ENCODE data around the gene COL8A1.
"Not testable (repeated sequence)": the region's sequence is repeated elsewhere in the genome, so short reads cannot be mapped to it uniquely, and the experiment has no call there.

COL8A1 gene

DNA sequence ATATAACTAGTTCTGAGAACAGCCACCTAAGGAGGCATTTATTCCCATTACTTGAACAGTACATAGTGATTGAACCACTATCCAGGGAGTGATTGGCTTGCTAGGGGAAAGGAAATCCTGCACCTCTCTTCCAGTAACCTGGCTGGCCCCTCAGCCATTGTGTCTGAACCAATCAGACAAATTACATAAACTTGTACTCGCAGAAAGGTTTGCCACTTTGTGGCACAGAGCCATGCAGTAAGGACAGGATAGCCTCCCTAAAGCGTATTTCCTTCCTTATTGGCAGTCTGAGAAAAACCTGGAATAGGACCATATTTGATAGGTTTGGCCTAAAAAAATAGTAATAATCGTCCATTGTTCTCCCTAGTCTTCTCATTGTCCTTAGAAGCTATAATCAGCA is 198.3 kb downstream of the COL8A1 start:
- no peak for DNase-seq (ENCODE audit: low read depth in 2 of 2, low spot score in 1 of 2)

DNA sequence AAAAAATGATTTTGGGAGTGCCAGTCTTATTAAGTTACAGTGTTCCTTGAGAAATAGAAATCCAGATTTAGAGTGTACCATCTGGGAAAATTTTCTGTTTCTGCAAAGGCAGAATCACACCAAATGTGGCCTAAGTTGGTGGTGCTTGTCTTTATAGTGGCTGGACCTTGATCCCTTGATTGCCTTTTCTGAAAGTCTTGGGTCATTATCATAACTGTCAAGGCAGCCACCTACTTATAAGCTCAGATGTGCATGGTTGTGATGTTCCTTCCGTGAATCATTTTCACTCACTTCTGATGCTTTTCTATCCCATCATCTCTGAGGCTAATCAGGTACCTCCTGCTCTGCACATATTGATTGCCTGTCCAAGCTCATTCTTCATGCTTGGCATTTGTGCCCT is 199.3 kb downstream of the COL8A1 start:
- DNase-seq (ENCODE audit: low read depth in 2 of 2, low spot score in 1 of 2) = no peak

DNA sequence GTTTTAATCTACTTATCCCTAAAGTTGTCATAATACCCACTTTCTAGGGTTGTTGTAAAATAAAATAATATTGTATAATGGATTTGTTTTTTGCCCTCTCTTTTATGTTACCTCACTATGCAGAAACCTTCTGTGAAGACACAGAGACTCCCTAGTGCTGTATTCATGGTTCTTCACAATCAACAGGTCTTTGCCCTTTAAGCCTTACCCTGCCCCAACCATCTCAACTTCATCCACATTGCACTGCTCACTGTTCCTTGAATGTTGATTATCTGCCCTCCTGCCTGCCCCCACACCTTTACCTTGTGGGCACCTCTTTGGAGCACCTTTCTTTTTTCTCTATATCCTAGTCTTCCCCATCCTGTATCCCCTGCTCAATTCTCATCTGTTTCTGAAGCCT is 200.4 kb downstream of the COL8A1 start:
- DNase-seq (ENCODE audit: low read depth in 2 of 2, low spot score in 1 of 2) = no peak

DNA sequence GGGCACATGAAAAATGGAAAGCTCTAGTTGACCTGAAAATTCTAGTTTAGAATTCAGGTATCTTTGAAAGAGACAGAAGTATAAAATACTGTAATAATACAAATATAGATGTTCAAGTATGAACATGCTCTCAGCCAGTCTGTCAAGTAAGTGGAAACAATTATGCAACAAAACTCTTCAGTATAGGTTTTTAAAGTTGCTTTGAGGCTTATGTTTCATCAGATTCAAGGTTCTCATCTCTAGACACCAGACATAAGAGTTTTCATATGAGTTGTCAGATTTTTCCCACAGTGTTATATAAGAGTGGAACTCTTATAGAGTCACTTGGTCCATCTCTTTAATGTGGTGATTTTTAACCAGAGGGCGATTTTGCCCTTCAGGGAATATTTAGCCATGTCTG is 201.2 kb downstream of the COL8A1 start:
- DNase-seq (ENCODE audit: low read depth in 2 of 2, low spot score in 1 of 2) = no peak

DNA sequence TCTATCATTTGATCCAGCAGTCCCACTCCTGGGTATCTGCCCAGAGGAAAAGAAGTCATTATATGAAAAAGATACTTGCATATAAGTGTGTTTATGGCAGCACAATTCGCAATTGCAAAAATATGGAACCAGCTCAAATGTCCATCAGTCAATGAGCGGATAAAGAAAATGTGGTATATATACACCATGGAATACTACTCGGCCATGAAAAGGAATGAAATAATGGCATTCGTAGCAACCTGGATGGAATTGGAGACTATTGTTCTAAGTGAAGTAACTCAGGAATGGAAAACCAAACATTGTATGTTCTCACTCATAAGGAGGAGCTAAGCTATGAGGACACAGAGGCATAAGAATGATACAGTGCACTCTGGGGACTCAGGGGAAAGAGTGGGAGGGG is 203.6 kb downstream of the COL8A1 start:
- DNase-seq (ENCODE audit: low read depth in 2 of 2, low spot score in 1 of 2) = not testable (repeated sequence)

DNA sequence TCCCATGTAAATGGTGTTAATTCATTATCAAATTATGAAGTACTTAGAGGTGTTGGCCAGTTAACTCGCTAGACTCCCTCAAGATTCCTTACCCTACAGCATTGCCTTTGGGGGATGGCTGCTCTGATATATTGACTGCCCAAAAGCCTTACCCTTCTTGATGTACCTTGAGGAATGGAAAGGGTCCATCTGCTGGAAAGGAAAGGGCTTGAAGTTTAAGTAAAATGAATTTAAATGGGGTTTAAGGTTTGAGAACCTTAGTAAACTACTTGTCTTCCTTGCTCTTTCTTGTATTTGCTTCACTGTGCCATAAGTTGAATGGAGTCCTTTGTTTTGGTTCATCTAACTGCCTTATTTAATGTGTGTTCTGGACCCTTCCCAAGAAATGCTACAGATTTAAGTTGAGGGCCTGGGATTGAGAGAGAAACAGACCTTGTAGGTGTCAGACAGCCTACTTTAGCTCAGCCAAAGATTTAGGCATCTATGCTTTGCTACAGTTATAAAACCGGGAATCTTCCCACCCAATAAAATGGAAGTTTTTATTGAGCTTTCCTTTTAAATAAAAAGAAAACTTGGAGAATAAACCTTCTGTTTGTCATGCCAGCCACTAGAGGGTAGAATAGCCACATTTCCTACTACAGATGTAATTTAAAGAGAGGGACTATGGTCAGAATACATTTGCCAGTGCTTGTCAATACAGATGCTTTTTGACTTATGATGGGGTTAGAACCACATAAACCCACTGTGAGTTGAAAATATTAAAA is 204.6 kb downstream of the COL8A1 start:
- no peak for DNase-seq (ENCODE audit: low read depth in 2 of 2, low spot score in 1 of 2)

DNA sequence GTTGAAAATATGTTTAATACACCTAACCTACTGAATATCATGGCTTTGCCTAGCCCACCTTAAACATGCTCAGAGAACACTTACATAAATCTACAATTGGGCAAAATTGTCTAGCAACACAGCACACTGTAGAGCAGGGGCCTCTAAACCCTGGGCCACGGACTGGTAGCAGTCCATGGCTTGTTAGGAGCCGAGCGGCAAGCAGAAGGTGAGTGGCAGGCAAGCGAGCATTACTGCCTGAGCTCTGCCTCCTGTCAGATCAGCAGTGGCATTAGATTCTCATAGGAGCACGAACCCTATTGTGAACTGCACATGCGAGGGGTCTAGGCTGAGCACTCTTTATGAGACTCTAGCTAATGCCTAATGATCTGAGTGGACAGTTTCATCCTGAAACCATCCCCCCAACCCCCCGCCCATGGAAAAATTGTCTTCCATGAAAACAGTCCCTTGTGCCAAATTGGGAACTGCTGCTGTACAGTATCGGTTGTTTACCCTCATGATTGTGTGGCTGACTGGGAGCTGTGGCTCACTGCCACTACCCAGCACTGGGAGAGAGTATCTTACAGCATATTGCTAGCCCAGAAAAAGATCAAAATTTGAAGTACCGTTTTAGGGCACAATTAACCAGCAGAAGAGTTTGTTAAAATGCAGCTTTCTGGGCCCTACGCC is 205.3 kb downstream of the COL8A1 start:
- DNase-seq (ENCODE audit: low read depth in 2 of 2, low spot score in 1 of 2) = no peak

DNA sequence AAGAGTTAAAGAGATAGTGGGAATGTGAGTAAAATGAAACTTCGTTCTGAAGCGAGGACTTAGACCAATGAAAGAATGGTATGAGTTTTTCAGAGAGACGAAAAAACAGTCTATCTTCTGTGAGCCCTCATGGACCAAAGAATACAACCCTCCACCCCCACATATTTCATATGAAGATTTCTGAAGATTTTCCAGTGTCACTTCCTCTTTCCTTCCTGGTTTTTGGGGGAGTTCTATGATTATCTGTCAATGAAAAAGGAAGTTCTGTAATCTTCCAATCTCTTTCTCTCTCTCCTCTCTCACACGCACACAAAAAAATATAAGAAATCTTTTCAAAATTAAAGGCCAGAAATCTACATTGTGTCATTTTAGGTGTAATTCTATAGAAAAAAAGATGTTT is 206.9 kb downstream of the COL8A1 start:
- DNase-seq (ENCODE audit: low read depth in 2 of 2, low spot score in 1 of 2) = no peak

DNA sequence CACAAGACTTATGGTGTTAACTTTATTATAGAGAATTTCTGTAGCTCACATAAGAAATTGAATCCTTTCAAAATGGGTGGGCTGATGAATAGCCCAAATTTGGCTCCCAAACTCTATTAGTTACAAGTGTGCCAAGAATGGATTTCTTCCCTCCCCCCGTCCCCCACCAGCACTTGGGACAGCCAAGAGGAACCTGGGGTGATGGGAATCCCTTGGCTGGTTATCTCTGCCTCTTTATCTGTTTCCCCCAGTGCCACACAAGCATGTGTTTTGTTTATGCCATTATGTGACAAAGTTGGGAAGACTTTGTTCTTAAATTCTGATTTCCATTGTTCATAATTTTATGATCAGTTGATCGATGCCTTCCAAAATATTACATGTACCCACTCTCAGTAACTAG is 207.6 kb downstream of the COL8A1 start:
- DNase-seq (ENCODE audit: low read depth in 2 of 2, low spot score in 1 of 2) = no peak

DNA sequence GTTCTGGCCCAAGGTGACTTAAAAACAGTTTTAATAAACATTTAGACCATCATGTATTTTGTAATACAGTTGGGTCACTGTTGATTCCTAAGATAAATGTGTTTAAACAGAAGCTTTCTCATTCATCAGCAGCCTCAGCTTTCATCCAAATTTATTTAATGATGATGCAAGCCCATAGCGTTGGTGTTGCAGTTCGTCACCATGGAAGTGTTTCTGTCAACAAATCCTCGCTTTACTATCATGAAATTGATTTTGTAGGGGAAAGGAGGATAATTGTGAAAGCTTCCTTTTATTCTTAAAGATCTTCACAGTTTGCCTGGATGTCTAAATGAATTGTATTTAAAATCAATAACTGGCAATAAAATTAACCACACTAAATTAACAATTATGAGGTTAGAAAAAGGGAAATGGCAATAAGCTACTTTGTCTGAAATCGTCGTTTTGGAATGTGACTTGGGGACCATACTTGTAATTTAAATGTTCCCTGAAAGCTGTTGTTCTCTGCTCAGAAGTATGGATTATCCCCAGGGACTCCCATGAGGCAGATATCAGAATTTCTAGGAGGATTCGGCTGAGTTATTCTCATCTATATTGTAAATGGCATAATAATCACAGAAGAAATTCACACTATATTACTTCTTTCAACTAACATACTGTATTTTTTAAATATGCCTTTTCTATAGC is 208.2 kb downstream of the COL8A1 start:
- no peak for DNase-seq (ENCODE audit: low read depth in 2 of 2, low spot score in 1 of 2)

DNA sequence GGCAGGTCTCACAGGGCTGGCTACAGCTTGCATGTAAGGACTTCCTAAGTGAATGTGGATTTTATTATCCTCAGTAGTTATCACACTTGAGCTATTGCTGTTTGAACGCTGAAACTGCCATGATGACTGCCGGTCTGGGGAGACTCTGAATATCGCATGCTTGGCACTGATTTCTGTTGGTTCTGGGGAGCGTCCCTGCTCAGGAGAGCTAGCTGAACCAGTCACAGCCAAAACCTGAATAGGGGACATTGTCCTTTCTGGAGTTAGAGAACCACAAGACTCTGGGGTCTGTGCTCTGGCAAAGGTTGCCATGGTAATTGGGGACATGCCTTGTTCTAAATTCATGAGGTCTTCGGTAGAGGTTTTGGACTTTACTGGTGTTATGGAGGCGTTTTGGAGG is 210.0 kb downstream of the COL8A1 start:
- DNase-seq (ENCODE audit: low read depth in 2 of 2, low spot score in 1 of 2) = no peak

Measured in stimulated activated CD8-positive, alpha-beta memory T cell treated with anti-CD3 and anti-CD28 coated beads, Interleukin-4, amount 100 ng/mL, for 1 hour (primary cell).